Stimulated activated CD8-positive, alpha-beta memory T cell treated with anti-CD3 and anti-CD28 coated beads, Interleukin-2, amount 100 ng/mL, for 1 hour (primary cell): ENCODE results near the gene NFAM1.

ENCODE experiments used
- DNase-seq, 2 donors: peaks; one replicate each; pipeline ENCODE4 v3.0.0-alpha.2; 2020; ENCODE audit warnings: low read depth in 2 of 2

The NFAM1 gene

DNA sequence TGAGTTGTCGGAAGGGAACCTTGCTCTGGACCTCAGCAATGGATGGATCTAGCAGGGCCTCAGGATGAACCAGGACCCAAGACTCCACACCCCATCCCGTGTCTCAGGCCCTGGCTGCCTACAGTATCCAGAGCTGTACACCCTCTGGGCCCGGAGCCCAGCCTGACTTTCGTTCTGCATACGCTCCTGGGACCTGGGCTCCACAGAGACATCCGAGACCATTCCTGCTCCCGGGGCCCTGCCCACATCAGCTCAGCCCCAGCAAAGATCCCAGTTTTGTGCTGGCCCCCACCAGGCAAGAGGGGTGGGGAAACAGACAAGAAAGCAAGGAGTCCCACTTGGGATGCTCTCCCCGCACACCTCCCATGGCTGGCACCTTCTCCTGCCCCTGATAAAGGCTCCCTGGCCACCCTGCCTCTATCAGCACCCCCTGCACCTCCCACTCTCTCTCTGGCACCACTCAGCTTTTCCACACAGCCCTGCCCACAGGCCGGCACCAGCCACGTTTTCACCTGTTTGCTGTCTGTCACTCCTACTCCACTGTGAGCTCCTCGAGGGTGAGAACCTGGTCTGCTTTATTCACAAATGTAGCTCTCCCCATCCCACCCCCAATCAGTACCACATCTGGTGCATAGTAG, 97.2 kb downstream of the NFAM1 start:
- DNase-seq: no peak

GRCh38 chr22:42333544-42333943, 98.7 kb downstream of the NFAM1 start:
- no peak for DNase-seq

- no peak for DNase-seq
Measured at GRCh38 chr22:42332089-42332488, 100.1 kb downstream of the NFAM1 start.

DNA sequence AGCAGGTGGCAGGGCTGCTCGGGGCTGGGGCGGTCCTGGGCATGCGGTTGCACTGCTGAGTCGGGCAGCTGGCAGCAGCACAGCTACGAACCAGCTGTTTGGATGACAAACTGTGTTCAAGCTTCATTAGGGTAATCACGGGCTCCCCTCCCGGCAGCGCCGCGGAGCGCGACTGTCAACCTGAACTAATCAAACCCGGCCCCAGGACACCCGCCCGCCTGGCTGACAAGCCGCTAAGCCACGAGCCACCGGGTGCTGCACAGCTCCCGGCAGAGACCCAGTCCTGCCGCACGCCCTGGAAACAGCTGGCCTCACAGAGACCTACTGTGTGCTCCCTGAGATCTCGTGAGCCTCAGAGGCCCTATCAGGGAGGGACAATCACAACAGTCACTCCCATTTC, 101.2 kb downstream of the NFAM1 start:
- DNase-seq: no peak
